ENCODE data around the gene ZNF574.

DNA sequence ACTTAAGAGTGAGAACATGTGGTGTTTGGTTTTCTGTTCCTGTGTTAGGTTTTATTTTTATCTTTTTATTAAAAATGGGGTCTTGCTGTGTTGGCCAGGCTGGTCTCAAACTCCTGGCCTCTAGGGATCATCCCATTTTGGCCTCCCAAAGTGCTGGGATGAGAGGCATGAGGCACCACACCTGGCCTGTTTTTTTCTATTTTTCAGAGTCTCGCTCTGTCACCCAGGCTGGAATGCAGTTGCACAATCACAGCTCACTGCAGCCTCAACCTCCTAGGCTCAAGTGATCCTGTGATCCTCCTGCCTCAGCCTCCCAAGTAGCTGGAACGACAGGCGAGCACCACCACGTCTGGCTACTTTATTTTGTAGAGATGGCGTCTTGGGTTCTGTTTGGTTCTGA lies 7.6 kb downstream of the ZNF574 start:
- TF ChIP-seq, protein P1, sequence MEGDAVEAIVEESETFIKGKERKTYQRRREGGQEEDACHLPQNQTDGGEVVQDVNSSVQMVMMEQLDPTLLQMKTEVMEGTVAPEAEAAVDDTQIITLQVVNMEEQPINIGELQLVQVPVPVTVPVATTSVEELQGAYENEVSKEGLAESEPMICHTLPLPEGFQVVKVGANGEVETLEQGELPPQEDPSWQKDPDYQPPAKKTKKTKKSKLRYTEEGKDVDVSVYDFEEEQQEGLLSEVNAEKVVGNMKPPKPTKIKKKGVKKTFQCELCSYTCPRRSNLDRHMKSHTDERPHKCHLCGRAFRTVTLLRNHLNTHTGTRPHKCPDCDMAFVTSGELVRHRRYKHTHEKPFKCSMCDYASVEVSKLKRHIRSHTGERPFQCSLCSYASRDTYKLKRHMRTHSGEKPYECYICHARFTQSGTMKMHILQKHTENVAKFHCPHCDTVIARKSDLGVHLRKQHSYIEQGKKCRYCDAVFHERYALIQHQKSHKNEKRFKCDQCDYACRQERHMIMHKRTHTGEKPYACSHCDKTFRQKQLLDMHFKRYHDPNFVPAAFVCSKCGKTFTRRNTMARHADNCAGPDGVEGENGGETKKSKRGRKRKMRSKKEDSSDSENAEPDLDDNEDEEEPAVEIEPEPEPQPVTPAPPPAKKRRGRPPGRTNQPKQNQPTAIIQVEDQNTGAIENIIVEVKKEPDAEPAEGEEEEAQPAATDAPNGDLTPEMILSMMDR (IDR thresholded peaks at IDR 0.05; ENCODE audit: insufficient read depth, low read length): no peak
- no peak for TF ChIP-seq POLR2AphosphoS5 (IDR thresholded peaks at IDR 0.05; ENCODE audit: low read depth)

Measured in HL-60 (cell line).